Measurements from ENCODE around the gene MMP12.

Gene MMP12

DNA sequence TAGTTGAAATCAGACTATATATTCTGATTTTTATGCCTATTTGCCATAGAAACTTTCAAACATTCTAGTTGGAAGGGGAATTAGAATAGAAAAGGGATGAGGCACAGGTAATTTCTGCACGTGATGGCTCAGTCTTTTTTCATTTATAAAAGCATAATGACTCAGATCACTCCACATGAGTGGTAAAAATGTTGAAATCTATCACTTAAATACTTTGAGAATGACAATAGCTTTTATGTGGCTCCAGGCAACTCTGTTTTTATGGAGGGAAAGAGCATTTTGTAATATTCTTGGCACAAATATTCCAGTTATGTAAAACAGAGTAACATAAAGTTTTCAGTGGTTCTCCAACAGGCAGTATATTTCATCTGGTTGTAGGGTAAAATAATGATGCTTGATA lies 25.5 kb downstream of the MMP12 start:
- no peak for DNase-seq

DNA sequence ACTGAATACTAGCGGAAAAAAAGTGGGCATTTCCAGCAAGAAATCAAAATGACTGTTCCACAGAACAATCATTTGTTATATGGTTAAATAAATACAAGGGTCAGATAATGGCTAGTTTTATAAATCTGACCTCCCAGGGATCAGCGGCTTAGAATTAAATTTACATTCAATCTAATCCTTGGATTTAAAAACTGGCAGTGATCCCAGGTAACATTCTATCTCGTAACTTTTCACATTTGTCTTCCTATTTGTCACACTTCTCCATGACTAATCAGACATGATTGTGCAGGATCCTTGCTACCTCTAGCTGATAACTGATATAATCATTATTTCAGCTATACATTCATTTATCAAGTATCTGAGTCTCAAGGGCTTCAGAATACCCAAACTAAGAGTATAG lies 28.5 kb downstream of the MMP12 start:
- no peak for DNase-seq

DNA sequence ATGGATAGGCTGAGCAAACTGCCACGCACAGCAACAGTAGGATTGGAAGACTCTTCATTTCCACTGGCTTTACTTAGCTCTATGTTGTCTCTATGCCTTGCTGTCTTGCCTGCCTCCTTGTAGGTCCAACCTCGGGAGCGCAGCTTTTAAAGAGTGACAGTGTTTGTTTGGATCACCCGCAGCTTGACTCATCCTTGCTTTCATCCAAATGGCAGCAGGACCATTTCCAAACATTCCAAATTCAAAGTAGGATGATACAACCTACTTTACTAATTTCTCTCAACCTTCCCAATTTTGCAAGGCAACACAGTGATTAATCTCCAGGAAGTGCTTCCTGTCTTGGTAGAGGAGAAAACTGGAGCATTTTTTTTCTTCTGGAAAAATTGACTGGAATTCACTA lies 31.3 kb downstream of the MMP12 start, which contains the start of gene MMP3:
TSS of gene MMP3 (minus strand) at position 121 of the 400 bp plus-strand sequence. CDS start at position 58, 63 bp downstream.
- no peak for DNase-seq

- DNase-seq: no peak
These were observed 31.9 kb downstream of the MMP12 start for GRCh38 chr11:102842930-102843329.

- DNase-seq: no peak
These were observed 34.8 kb downstream of the MMP12 start for GRCh38 chr11:102840018-102840417.

DNA sequence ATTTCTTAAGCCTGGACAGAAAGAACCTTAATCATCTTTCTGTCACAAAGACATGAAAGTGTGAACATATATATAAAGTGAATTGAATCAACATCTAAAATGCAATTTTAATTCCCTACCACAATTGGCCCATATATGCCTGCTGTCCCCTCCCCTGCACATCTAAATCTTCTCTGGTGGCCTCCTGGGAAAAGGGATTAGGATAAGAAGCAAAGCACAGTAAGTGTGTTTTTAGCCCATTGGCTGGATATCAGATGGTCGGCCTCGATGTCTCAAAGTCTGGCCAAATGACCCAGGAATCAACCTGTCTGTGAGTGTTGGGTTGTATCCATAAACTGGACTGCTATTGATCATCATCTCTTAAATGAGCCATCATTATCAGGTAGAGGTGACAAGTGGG lies 37.1 kb downstream of the MMP12 start:
- DNase-seq: no peak

DNA sequence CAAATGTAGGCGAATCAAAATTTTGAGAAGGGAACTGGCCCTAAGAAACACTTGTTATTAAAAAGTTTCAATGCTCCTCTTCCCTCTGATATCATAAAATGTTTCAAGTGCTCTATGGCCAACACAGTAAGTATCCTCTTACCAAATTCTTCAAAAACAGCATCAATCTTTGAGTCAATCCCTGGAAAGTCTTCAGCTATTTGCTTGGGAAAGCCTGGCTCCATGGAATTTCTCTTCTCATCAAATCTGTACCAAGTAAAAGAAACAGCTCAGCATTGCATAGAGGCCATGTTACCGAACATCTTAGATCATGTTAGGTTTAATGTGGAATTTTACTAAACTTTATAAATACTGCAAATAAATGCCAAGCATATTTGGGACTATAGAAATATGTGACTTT lies 37.6 kb downstream of the MMP12 start:
- DNase-seq: no peak

DNA sequence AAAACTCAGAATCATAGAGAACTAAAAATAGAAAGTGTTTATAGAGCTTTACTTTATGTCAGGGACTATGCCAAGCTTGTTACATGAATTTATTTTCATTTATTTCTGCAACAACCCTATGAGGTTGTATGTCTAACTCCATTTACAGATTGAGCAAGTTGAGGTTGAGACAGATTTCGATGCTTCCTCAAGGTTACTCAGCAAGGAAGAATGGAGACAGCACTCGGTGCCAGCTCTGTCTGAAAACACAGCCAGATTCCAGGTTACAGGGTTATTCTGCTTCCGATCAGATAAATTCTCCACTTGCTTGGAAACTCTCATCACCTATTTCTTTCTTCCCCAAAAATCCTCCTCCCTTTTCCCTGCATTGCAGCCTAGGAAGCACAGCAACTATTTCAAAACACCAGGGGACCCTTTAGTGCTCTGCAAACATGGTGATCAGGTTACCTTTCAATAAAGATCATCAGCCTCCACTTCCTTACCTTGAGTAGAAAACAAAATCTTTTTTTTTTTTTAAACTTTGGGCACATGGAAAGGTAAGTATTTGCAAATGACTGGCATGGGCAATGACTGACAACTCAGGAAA lies 38.4 kb downstream of the MMP12 start:
- no peak for DNase-seq

DNA sequence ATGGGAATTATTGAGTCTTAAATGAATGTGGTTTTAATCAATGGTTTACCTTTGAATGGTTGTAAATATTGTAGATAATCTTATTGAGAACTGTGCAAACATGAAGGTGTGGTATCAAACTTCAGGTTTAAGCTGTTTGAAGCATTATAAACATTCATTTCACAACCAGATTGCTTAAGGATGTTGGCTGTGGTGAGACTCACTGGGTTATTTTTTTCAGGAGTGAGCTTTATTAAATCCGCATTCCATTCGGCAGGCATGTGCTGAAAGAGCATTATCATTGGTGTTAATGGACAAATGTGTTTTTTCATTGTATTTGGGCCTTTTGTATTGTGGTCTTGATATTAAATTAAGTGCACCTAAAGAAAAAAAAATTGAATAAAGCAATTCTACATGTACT lies 41.1 kb downstream of the MMP12 start:
- DNase-seq: no peak

DNA sequence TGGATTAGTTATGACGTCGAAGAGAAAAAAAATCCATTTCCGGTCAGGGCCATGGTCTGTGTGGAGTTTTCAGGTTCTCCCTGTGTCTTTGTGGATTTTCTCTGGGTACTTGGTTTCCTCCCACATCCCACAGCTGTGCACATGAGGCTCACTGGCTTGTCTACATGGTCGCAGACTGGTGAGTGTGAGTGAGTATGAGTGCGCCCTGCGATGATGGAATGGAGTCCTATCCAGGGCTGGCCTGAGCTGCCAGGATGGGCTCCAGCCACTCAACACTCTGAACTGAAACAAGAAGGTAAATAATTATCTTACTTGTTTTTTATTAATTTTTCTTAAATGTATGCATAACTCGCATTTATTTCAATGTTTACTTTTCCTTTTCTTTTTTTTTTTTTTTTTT lies 42.2 kb downstream of the MMP12 start:
- DNase-seq: no peak

GRCh38 chr11:102831489-102832440 lies 43.0 kb downstream of the MMP12 start:
- no peak for DNase-seq

GRCh38 chr11:102831128-102831488 lies 43.7 kb downstream of the MMP12 start:
- no peak for DNase-seq

DNA sequence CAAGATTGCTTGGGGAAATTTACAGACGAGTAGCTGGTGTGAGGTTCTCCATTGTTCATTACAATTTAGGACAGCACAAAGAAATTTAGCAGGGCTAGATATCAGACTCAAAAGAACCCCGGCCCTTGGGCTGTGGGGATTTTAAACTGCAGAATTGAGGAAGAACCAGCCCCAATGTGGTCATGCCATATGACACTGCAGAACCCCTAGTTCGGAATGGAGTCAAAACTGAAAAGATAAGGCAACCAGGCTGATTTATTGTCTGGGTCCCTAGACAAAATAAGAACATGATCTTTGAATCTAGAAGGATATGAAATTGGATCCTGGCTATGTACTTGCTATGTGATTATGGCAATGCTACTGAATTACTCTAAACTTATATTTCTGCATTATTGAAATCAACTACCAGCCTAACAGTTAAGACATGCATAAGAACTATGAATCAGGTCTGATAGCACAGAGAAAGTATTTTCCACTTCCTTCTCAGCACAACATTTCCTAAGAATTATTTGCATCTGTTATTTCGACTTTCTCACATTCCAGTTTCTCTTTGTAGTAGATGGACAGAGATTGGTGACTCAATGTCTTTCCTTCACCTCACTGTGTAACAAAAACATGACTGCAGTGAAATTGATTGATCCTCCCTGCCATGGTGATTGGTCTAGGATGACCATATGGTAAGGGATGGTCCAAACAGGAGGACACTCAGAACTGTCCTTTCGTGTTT lies 44.6 kb downstream of the MMP12 start:
- no peak for DNase-seq

- DNase-seq: no peak
These were observed 45.3 kb downstream of the MMP12 start for GRCh38 chr11:102829316-102830000.

GRCh38 chr11:102824556-102824955 lies 50.2 kb downstream of the MMP12 start:
- no peak for DNase-seq

DNA sequence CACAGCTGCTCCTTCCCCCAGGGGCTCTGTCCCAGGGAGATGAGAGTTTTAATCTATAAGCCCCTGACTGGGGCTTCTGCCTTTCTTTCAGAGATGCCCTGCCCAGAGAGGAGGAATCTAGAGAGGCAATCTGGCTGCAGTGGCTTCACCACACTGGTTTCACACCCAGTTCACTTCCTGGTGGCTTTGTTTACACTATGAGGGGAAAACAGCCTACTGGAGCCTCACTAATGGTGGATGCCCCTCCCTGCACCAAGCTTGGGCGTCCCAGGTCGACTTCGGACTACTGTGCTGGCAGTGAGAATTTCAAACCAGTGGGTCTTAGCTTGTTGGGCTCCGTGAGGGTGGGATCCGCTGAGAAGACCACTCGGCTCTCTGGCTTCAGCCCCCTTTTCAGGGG lies 55.3 kb downstream of the MMP12 start:
- no peak for DNase-seq

- no peak for DNase-seq
These were observed 61.3 kb downstream of the MMP12 start for GRCh38 chr11:102813484-102813883.
